CD14-positive monocyte (primary cell): ENCODE results near the gene ACYP2. TPM values are rescaled to one million over a fixed set of nuclear protein-coding genes. Genes with fewer than 3 reads are reported as not detected.

Source experiments
- DNase-seq, 3 donors: peaks; one replicate each; pipeline ENCODE4 v3.0.0-alpha.2; 2011 to 2022
- H2AFZ ChIP-seq: 2 replicates; pipeline ENCODE4 v1.6.0; 2012; ENCODE audit warnings: mild to moderate bottlenecking, low read depth, low read length, inconsistent platforms; ENCODE audit not compliant: insufficient read depth, poor library complexity, severe bottlenecking
- H3K27ac ChIP-seq, 2 donors: 1 replicate in 1 of 2; 2 replicates in 1 of 2; pipeline ENCODE4 v1.5.1; 2012 to 2013; ENCODE audit warnings: low read length in 2 of 2, control low read depth in 1 of 2, inconsistent platforms in 1 of 2, low read depth in 1 of 2, mild to moderate bottlenecking in 1 of 2
- H3K27me3 ChIP-seq, 2 donors: one replicate each; pipeline versions ENCODE4 v1.6.0 to v1.6.1; 2011 to 2013; ENCODE audit warnings: low read length in 2 of 2; ENCODE audit not compliant: control insufficient read depth in 2 of 2, insufficient read depth in 2 of 2
- H3K36me3 ChIP-seq, 2 donors: replicated peaks in 1 of 2; 1 replicate in 1 of 2; 2 replicates in 1 of 2; pipeline versions ENCODE4 v1.5.1 to v1.6.1; 2012 to 2013; ENCODE audit warnings: low read length in 2 of 2, control low read depth in 1 of 2, inconsistent platforms in 1 of 2, mild to moderate bottlenecking in 1 of 2; ENCODE audit not compliant: insufficient read depth in 2 of 2, control insufficient read depth in 1 of 2
- H3K4me1 ChIP-seq, 2 donors: 1 replicate in 1 of 2; 2 replicates in 1 of 2; pipeline versions ENCODE4 v1.5.1 to v1.6.1; 2012 to 2013; ENCODE audit warnings: low read length in 2 of 2, control low read depth in 1 of 2, inconsistent platforms in 1 of 2, mild to moderate bottlenecking in 1 of 2, moderate library complexity in 1 of 2; ENCODE audit not compliant: insufficient read depth in 2 of 2, control insufficient read depth in 1 of 2
- H3K4me2 ChIP-seq: replicated peaks from 2 replicates; pipeline ENCODE3; 2012; ENCODE audit warnings: low read length, moderate library complexity, mild to moderate bottlenecking; ENCODE audit not compliant: poor library complexity, severe bottlenecking; ENCODE audit errors: extremely low read depth
- H3K4me3 ChIP-seq, 3 experiments: fragments of 200-600 bp in 1 of 3; sonication (generic) in 1 of 3; replicated peaks in 1 of 3; 1 replicate in 2 of 3; 2 replicates in 1 of 3; pipeline ENCODE4 v1.5.1; 2011 to 2013; ENCODE audit warnings: low read length in 3 of 3, mild to moderate bottlenecking in 3 of 3, control low read depth in 2 of 3, low read depth in 2 of 3, inconsistent platforms in 1 of 3, moderate library complexity in 1 of 3
- H3K79me2 ChIP-seq: 2 replicates; pipeline ENCODE4 v1.6.0; 2012; ENCODE audit warnings: mild to moderate bottlenecking, control low read depth, inconsistent platforms, low read length, moderate library complexity; ENCODE audit not compliant: insufficient read depth
- H3K9ac ChIP-seq: 2 replicates; pipeline ENCODE4 v1.6.0; 2017; ENCODE audit warnings: low read length, mild to moderate bottlenecking; ENCODE audit not compliant: insufficient read depth, poor library complexity, severe bottlenecking
- H3K9me3 ChIP-seq, 2 donors: replicated peaks in 1 of 2; 1 replicate in 1 of 2; 2 replicates in 1 of 2; pipeline versions ENCODE4 v1.5.1 to v1.6.1; 2012 to 2013; ENCODE audit warnings: low read length in 2 of 2, control low read depth in 1 of 2; ENCODE audit not compliant: control insufficient read depth in 1 of 2, insufficient read depth in 1 of 2
- H4K20me1 ChIP-seq: 2 replicates; pipeline ENCODE4 v1.6.0; 2012; ENCODE audit warnings: mild to moderate bottlenecking, low read length, control low read depth, moderate library complexity; ENCODE audit not compliant: insufficient read depth
- H3K27ac Mint-ChIP-seq, 7 donors: one replicate each; pipeline ENCODE4 v1.8.0; 2020; ENCODE audit warnings: mild to moderate bottlenecking in 7 of 7, mixed read lengths in 7 of 7, moderate library complexity in 6 of 7, inconsistent platforms in 2 of 7
- H3K27me3 Mint-ChIP-seq, 3 donors: one replicate each; pipeline ENCODE4 v1.8.0; 2021 to 2022; ENCODE audit warnings: low read depth in 3 of 3, mild to moderate bottlenecking in 3 of 3, mixed read lengths in 3 of 3, moderate library complexity in 3 of 3, inconsistent platforms in 1 of 3
- H3K36me3 Mint-ChIP-seq, 2 donors: one replicate each; pipeline ENCODE4 v1.8.0; 2020; ENCODE audit warnings: mixed read lengths in 2 of 2, inconsistent platforms in 1 of 2, mild to moderate bottlenecking in 1 of 2
- H3K4me1 Mint-ChIP-seq: one replicate; pipeline ENCODE4 v1.8.0; 2020; ENCODE audit warnings: mild to moderate bottlenecking, mixed read lengths
- H3K4me3 Mint-ChIP-seq, 2 donors: one replicate each; pipeline ENCODE4 v1.8.0; 2020; ENCODE audit warnings: mild to moderate bottlenecking in 2 of 2, mixed read lengths in 2 of 2, moderate library complexity in 1 of 2
- H3K9me3 Mint-ChIP-seq, 7 donors: one replicate each; pipeline ENCODE4 v1.8.0; 2020 to 2022; ENCODE audit warnings: mixed read lengths in 7 of 7, mild to moderate bottlenecking in 6 of 7, moderate library complexity in 6 of 7, inconsistent platforms in 2 of 7
- WGBS: methylation state at CpG from one replicate; pipeline ENCODE4 v1.1.5; 2013; ENCODE audit warnings: missing lambda C conversion rate; ENCODE audit not compliant: insufficient coverage; 5-methylcytosine and 5-hydroxymethylcytosine counted together
- intact Hi-C, 2 donors: fragments of 100-400 bp; cut with micrococcal nuclease; formaldehyde crosslinking; loops; one replicate each; pipeline versions ENCODE4 v1.15.0 to v1.15.1; 2023
- polyA plus RNA-seq, 3 donors: library from polyadenylated mRNA; depleted of rRNA in 1 of 3; unstranded in 2 of 3; stranded (reverse) in 1 of 3; fragments of 300-500 nt in 2 of 3; fragments of >200 nt in 1 of 3; fragmentation: Illumina TruSeq in 2 of 3; gene quantifications; 1 replicate in 2 of 3; 2 replicates in 1 of 3; pipeline ENCODE4 v1.2.3, GENCODE V29; 2012 to 2021
- TF ChIP-seq, protein P1 (sequence below): fragments of 200-600 bp; IDR thresholded peaks from one replicate; pipeline ENCODE4 v1.8.0; 2022; ENCODE audit warnings: antibody characterized with exemption, mild to moderate bottlenecking

The ACYP2 gene
- polyA plus RNA-seq, 3 donors = 6.2 to 10.8 (median 10.3) TPM

DNA sequence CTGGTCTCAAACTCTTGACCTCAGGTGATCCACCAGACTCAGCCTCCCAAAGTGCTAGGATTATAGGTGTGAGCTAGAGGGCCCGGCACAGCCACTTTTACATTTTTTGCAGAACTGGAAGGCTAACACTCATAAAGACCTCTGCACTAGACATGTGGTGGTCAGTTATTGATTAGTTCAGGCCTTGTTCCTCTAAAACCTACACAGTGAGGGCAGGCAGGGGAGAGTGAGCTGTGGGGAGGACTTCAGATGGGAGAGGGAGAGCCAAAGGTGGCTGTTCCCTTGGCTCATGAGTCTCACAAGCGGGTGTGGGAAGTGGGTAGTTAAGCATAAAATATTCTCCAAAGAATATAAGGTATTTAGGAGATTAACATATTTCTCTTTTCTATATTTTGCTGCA lies 29.3 kb upstream of the ACYP2 start:
- no peak overlapping the region for H3K4me2 ChIP-seq
- TF ChIP-seq, protein P1, sequence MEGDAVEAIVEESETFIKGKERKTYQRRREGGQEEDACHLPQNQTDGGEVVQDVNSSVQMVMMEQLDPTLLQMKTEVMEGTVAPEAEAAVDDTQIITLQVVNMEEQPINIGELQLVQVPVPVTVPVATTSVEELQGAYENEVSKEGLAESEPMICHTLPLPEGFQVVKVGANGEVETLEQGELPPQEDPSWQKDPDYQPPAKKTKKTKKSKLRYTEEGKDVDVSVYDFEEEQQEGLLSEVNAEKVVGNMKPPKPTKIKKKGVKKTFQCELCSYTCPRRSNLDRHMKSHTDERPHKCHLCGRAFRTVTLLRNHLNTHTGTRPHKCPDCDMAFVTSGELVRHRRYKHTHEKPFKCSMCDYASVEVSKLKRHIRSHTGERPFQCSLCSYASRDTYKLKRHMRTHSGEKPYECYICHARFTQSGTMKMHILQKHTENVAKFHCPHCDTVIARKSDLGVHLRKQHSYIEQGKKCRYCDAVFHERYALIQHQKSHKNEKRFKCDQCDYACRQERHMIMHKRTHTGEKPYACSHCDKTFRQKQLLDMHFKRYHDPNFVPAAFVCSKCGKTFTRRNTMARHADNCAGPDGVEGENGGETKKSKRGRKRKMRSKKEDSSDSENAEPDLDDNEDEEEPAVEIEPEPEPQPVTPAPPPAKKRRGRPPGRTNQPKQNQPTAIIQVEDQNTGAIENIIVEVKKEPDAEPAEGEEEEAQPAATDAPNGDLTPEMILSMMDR = no peak
- H3K9ac ChIP-seq = no peak overlapping the region
- no peaks in the 10 kb centered on the region for H3K79me2 ChIP-seq
- H3K27ac ChIP-seq = no peak overlapping the region
- no peak overlapping the region for H3K27ac Mint-ChIP-seq
- H3K36me3 ChIP-seq = no peaks in the 10 kb centered on the region
- H3K27me3 Mint-ChIP-seq = no peaks in the 10 kb centered on the region
- no peaks in the 10 kb centered on the region for H3K4me1 ChIP-seq
- no peaks in the 10 kb centered on the region for H3K27me3 ChIP-seq
- H2AFZ ChIP-seq = no peak overlapping the region
- H3K4me3 Mint-ChIP-seq = no peak overlapping the region
- H3K36me3 Mint-ChIP-seq = no peaks in the 10 kb centered on the region
- no peaks in the 10 kb centered on the region for H3K9me3 ChIP-seq
- H4K20me1 ChIP-seq = no peaks in the 10 kb centered on the region
- DNase-seq = no peak
- intact Hi-C loops = no loop called here
- H3K9me3 Mint-ChIP-seq = peaks cover 0 to 3% (median 0%) of the 10 kb centered on the region in 7 donors
- H3K4me3 ChIP-seq = no peak overlapping the region
- H3K4me1 Mint-ChIP-seq = no peaks in the 10 kb centered on the region
- WGBS = no CpG with 5 or more reads among the region's 2 CpGs

DNA sequence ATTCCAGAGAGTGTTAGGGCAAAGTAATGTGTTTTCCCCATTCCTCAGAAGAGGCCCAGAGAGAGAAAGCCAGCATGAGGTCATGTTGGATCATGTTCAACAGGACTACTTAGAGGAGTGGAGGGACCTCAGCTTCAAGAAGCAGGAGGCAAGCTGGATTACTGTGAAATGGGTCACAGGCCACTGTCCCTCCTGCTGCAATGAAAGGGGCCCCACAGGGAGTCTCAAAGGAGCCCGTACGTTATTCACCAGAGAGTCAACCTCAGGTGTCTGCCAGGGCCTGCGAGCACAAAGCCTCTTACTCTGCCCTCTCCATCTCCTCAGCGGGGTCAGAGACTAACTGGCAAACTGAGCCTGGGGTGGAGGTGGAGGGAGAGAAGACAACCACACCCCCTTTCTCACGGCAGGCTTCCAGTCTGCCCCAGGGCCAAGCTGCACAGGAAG lies 27.2 kb upstream of the ACYP2 start:
- Histone ChIP-seq H3K4me2 (no peak overlapping the region), H3K27ac (no peak overlapping the region), H3K79me2 (no peaks in the 10 kb centered on the region), H3K4me1 (no peaks in the 10 kb centered on the region), H3K9me3 (no peaks in the 10 kb centered on the region), H3K9ac (no peak overlapping the region), H3K4me3 (no peak overlapping the region), H2AFZ (no peak overlapping the region), H4K20me1 (no peaks in the 10 kb centered on the region), H3K27me3 (no peaks in the 10 kb centered on the region), H3K36me3 (no peaks in the 10 kb centered on the region)
- Mint-ChIP-seq H3K36me3 (no peaks in the 10 kb centered on the region), H3K4me1 (no peaks in the 10 kb centered on the region), H3K4me3 (no peak overlapping the region), H3K27me3 (no peaks in the 10 kb centered on the region), H3K9me3 (peaks cover 0 to 3% (median 0%) of the 10 kb centered on the region in 7 donors), H3K27ac (peak overlapping the region in 1 of 7 donors; percentile 19)
- WGBS = 100% methylated on average over 2 of the region's 5 CpGs
- intact Hi-C loops = no loop called here
- DNase-seq = no peak
- TF ChIP-seq, protein P1 = no peak
